ENCODE measurements around the gene CAPZB.

The CAPZB gene

GRCh38 chr1:19468397-19468956, 16.9 kb downstream of the CAPZB start:
- peak; percentile 55 for DNase-seq (ENCODE audit: low read depth)

GRCh38 chr1:19467199-19468187, 17.8 kb downstream of the CAPZB start:
- DNase-seq (ENCODE audit: low read depth): no peak

GRCh38 chr1:19466112-19466561, 19.2 kb downstream of the CAPZB start:
- DNase-seq (ENCODE audit: low read depth): no peak

GRCh38 chr1:19465650-19466049, 19.7 kb downstream of the CAPZB start:
- no peak for DNase-seq (ENCODE audit: low read depth)

GRCh38 chr1:19465123-19465522, 20.2 kb downstream of the CAPZB start:
- DNase-seq (ENCODE audit: low read depth): no peak

- no peak for DNase-seq (ENCODE audit: low read depth)
These were observed 20.6 kb downstream of the CAPZB start for GRCh38 chr1:19464696-19465095.

GRCh38 chr1:19463504-19463803, 21.9 kb downstream of the CAPZB start:
- no peak for DNase-seq (ENCODE audit: low read depth)

- peak; percentile 63 for DNase-seq (ENCODE audit: low read depth)
These were observed 22.4 kb downstream of the CAPZB start for GRCh38 chr1:19462781-19463503.

- no peak for DNase-seq (ENCODE audit: low read depth)
These were observed 24.2 kb downstream of the CAPZB start for GRCh38 chr1:19461220-19461554.

- DNase-seq (ENCODE audit: low read depth): no peak
These were observed 24.7 kb downstream of the CAPZB start for GRCh38 chr1:19460535-19461219.

GRCh38 chr1:19458815-19459417, 26.4 kb downstream of the CAPZB start:
- no peak for DNase-seq (ENCODE audit: low read depth)

GRCh38 chr1:19457607-19458006, 27.7 kb downstream of the CAPZB start:
- no peak for DNase-seq (ENCODE audit: low read depth)

- no peak for DNase-seq (ENCODE audit: low read depth)
These were observed 28.3 kb downstream of the CAPZB start for GRCh38 chr1:19456968-19457441.

- DNase-seq (ENCODE audit: low read depth): no peak
These were observed 30.0 kb downstream of the CAPZB start for GRCh38 chr1:19455353-19455752.

GRCh38 chr1:19454265-19455146, 30.8 kb downstream of the CAPZB start:
- DNase-seq (ENCODE audit: low read depth): no peak

GRCh38 chr1:19453741-19454201, 31.6 kb downstream of the CAPZB start:
- no peak for DNase-seq (ENCODE audit: low read depth)

- DNase-seq (ENCODE audit: low read depth): no peak
These were observed 33.1 kb downstream of the CAPZB start for GRCh38 chr1:19452221-19452663.

- DNase-seq (ENCODE audit: low read depth): no peak
These were observed 34.4 kb downstream of the CAPZB start for GRCh38 chr1:19450811-19451515.

GRCh38 chr1:19449454-19450228, 35.7 kb downstream of the CAPZB start:
- no peak for DNase-seq (ENCODE audit: low read depth)

All from T-helper 22 cell (primary cell).